Measurements from ENCODE around the gene CBFA2T3.

CBFA2T3 gene

GRCh38 chr16:88939245-88939971 lies 37.6 kb downstream of the CBFA2T3 start:
- no peak for TF ChIP-seq CTCF (IDR thresholded peaks at IDR 0.05; ENCODE audit: control insufficient read depth, extremely low read depth, insufficient read depth)
- H3K4me3 ChIP-seq (ENCODE audit: low read depth, low read length): no peak overlapping the region
- DNase-seq (ENCODE audit: low read depth): no peak

DNA sequence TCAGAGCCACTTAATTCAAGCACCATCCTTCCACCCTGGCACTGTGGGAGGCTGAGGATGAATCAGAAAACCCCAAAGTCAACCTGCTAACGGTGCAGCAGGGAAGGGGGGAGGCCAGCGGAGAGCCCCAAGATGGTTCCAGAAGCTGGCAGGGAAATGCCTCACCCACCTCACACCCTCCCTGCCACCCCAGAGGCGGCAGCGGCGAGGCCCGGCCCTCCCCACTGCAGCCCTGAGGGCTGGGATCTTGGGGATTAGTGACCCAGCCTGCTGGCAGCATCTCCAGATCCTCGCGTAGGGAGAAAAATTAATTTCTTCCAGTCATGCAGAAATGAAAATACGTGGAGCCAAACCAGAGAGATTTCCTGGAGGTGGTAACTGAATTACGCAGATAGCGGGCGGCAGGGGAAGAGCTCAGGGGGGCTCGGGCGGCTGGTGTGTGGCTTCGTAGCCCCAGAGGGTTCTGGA lies 38.2 kb downstream of the CBFA2T3 start:
- no peak for DNase-seq (ENCODE audit: low read depth)
- no peak for TF ChIP-seq CTCF (IDR thresholded peaks at IDR 0.05; ENCODE audit: control insufficient read depth, extremely low read depth, insufficient read depth)
- no peak overlapping the region for H3K4me3 ChIP-seq (ENCODE audit: low read depth, low read length)

DNA sequence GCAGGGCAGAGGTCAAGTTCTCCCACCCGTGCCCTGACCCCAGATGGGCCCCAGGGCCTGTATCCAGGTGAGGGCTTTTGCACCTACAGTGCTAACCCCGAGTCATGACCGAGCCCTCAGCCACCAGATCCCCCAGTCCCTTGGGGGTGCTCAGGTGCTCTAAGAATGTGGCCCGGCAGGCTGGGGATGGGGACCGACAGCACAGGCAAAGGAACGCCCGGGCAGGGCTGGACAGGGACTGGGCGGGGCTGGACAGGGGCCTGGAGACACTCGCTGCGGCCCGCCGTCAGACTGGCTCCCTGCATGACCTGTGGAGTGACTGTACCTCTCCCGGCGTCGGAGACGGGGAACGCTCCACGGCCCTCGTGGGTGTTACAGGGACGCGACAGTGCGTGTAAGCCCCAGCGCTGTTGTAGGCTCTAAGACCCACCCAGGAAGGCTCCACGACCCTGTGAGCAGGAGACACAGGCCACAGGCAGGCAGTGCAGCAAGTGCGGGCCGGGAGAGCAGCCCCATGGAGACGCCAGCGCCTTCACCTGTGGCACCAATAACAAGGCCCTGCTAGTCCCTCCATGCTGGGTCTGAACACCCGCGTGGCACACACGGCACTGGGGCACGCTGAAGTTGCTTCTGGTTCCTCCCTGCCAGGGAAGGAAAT lies 38.8 kb downstream of the CBFA2T3 start:
- H3K4me3 ChIP-seq (ENCODE audit: low read depth, low read length): no peak overlapping the region
- DNase-seq (ENCODE audit: low read depth): no peak

DNA sequence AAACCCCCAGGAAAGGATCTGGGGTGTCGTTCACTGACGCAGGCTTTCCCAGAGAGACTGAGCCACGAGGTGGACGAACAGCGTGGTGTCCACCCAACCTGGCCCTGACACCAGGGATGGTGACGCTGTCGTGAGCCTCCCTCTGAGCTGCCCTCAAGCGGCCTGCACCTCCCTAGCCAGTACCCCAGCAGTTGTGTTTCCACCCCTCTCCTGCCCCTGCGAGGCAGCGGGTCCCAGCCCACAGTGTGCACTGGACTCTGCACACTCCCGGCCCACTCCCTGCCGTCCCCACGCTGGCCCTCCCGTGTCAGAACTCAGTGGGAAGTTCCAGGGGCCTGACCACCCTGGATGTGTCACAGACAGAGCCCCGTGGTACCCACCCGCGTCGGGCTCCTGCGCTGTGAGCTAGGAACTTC lies 39.8 kb downstream of the CBFA2T3 start:
- H3K4me3 ChIP-seq (ENCODE audit: low read depth, low read length): no peak overlapping the region
- no peak for DNase-seq (ENCODE audit: low read depth)
- TF ChIP-seq CTCF (IDR thresholded peaks at IDR 0.05; ENCODE audit: control insufficient read depth, extremely low read depth, insufficient read depth): no peak

More for the DNA sequence above, 38.8 kb downstream of the CBFA2T3 start:
- no peak for TF ChIP-seq CTCF (IDR thresholded peaks at IDR 0.05; ENCODE audit: control insufficient read depth, extremely low read depth, insufficient read depth)

GRCh38 chr16:88936556-88937205 lies 40.3 kb downstream of the CBFA2T3 start:
- TF ChIP-seq CTCF (IDR thresholded peaks at IDR 0.05; ENCODE audit: control insufficient read depth, extremely low read depth, insufficient read depth): no peak

GRCh38 chr16:88936008-88936555 lies 40.9 kb downstream of the CBFA2T3 start:
- no peak for TF ChIP-seq CTCF (IDR thresholded peaks at IDR 0.05; ENCODE audit: control insufficient read depth, extremely low read depth, insufficient read depth)
- DNase-seq (ENCODE audit: low read depth): no peak
- no peak overlapping the region for H3K4me3 ChIP-seq (ENCODE audit: low read depth, low read length)

More at GRCh38 chr16:88936556-88937205, 40.3 kb downstream of the CBFA2T3 start:
- no peak for DNase-seq (ENCODE audit: low read depth)
- H3K4me3 ChIP-seq (ENCODE audit: low read depth, low read length): no peak overlapping the region

Measured in LNCaP clone FGC (cell line).